HG03025 (cell line): ENCODE data around the gene CSF2.
"Not testable (repeated sequence)": the region's sequence is repeated elsewhere in the genome, so short reads cannot be mapped to it uniquely, and the experiment has no call there.

Experiments used
- ATAC-seq: cut with Tn5 transposase; IDR thresholded peaks from one replicate; pipeline ENCODE4 v1.9.1; 2021; ENCODE audit warnings: mild to moderate bottlenecking, moderate library complexity; ENCODE audit not compliant: unreplicated experiment, low FRiP score

Gene CSF2

DNA sequence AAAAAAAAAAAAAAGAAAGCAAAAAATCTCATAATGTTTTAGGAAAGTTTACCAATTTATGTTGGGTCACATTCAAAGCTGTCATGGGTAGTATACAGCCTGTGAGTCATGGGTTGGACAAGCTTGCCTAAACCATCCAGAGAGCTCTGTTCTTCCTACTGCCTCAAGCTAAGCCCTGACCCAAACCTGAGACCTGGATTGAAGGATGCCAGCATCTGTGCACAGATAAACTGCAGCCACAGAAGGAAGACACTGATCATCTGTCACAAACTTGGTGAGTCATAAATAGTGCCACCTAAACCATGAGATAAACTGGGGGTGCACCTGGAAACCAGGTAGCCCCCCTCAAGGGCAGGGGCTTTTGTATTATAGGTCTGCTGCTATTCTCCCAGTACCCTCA, 31.0 kb downstream of the CSF2 start:
- no peak for ATAC-seq

DNA sequence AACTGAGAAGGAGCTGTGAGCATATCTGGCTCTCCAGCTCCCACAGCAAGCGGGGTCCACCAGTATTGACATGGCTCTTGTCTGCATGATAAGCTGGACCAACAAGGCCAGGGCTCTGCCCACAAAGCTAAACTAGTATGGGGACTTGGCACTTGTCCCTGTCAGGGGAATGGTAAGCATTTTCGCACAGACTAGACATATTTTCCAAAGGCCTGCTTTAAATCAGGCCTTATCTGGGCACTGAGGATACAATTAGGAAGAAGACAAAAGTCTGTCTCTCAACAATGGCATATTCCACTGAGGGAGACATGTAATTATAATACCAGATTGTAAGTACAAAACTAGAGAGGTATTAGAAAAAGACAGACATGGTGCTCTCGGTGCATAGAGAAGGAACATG, 32.1 kb downstream of the CSF2 start:
- ATAC-seq: no peak

DNA sequence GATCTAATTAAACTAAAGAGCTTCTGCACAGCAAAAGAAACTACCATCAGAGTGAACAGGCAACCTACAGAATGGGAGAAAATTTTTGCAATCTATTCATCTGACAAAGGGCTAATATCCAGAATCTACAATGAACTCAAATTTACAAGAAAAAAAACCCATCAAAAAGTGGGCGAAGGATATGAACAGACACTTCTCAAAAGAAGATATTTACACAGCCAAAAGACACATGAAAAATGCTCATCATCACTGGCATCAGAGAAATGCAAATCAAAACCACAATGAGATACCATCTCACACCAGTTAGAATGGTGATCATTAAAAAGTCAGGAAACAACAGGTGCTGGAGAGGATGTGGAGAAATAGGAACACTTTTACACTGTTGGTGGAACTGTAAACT, 34.9 kb downstream of the CSF2 start:
- not testable (repeated sequence) for ATAC-seq

DNA sequence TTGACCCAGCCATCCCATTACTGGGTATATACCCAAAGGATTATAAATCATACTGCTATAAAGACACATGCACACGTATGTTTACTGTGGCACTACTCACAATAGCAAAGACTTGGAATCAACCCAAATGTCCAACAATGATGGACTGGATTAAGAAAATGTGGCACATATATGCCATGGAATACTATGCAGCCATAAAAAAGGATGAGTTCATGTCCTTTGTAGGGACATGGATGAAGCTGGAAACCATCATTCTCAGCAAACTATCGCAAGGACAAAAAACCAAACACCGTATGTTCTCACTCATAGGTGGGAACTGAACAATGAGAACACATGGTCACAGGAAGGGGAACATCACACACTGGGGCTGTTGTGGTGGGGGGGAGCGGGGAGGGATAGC, 35.4 kb downstream of the CSF2 start:
- ATAC-seq: not testable (repeated sequence)

DNA sequence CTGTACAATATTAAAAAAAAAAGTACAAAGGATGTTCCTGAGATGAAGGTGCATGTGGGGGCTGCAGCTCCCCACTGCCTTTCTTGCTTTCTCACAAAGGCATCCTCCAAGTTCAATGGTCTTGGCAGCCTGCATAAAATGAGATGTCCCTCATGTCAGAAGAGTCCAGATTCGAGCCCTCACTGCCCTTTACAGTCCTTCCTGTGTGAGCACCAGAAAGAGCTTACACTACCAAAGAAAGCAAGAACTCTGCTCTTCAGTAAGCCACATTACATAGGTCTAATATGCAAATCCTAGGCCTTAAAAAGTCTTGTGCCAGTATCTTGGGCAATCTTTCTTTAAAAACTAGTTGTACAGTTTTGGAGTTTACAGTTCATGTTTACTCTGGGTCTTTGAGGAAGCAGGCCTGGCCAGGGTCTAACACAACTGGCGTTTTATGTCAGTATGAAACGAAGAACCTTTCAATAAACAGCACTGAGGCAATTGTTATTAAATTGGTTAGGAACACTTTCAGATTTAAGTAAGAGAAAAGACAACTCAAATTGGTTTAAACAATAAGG, 36.0 kb downstream of the CSF2 start:
- no peak for ATAC-seq

DNA sequence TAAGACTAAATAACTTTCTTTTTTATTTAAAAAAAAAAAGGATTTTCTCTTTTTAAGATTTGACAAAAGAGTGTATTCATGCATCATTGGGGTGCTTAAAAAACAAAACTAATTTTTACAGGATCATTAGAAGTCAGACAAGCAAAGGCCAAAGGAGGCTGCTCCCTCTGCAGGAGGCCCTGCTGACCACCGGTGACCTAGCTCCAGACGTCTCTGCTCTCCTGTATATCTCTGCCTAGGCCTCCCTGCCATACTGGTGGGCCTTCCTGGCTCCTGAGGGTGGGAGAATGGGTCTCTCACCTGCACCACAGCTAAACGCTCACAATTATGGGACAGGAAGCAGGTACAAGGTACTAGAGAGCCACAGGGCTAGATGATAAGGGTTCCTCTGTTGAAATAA, 36.6 kb downstream of the CSF2 start:
- no peak for ATAC-seq

DNA sequence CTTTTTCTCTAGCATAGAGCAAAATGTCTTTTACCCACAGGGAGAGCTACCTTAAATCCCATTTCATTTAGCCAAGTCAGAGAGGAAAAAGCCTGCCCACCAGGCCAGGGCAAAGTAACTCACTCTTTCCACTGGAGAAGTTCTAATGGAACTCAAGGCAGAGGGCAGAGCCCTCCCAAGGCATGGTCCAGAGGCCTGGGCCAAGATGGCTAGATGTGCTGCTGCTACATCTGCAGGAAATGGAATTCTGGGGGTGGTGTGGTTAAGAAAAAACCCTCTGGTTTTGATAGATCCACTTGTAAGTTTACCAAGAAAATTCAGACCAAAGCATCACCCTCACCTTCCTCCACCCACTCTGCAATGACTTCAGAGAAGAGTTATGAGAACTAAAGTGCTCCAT, 37.3 kb downstream of the CSF2 start:
- ATAC-seq: no peak

DNA sequence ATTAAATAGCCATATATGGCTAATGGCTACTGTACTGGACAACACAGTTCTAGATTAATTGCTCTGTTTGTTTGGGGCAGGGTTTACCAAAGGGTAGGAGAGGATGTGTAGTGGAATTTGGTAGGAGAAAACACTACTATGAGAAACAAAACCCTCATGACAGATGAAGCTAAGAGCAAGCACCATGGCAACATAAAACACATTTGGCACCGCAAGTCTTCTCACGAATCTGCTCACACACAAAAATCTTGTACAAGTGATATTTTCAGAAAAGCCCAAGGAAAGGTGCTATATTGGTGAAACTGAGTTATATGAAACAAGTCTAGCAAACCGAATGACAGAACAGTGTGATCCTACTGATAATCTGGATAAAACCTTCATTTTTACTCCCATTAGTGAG, 38.5 kb downstream of the CSF2 start:
- ATAC-seq: no peak

DNA sequence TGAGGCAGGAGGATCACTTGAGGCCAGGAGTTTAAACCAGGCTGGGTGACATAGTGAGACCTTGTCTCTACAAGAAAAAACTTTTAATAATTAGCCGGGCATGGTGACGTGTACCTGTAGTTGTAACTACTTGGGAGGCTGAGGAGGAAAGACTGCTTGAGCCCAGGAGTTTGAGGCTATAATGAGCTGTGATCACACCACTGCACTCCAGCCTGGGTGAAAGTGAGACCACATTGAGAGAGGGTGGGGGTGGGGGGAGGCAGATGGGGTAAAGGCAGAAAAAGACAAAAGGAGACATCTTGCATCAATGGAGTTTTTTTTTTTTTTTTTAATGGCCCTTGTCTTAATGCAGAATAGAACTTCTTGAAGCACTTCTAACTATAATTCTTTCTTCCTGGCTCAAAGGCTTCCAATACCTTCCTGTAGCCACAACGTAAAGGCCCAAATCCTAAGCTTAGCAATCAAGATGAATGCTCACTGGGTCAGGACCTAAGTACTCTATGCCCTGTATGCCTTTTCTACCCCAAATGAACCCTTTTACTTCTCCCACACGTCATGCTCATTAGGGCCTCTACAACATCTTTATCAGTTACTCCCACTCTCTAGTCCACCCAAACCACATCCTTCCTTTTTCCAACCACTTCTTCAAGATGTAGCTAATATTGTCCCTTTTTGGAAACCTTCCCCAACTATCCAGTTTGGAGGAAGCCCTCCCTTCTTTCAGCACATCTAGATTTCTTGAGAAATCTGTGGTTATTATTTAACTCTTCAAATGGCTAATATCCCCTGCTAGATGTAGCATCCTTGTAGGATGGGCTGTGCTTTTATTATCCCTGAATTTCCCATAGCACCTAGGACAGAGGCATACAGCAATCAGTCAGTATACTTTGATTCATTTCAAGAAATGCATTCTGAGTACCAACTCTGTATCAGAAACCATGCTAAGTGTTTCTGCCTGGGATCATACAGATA, 40.8 kb downstream of the CSF2 start:
- no peak for ATAC-seq

DNA sequence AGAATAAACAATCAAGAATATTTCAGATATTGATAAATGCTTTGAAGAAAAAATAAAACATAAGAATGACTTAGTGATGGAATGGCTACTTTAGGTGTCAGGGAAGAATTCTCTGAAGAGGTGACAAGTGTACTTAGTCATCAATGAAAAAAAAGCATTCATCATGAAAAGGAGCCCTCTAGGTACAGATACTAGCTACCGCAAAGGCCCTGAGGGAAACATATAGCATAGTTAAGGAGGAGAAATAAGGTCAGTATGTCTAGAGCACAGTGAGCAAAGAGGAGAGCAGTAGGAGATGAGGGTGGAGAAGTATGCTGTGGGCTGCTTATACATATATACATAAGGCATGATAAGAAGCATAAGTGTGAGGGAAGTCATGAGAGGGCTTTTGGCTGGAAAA, 41.8 kb downstream of the CSF2 start:
- ATAC-seq: no peak

DNA sequence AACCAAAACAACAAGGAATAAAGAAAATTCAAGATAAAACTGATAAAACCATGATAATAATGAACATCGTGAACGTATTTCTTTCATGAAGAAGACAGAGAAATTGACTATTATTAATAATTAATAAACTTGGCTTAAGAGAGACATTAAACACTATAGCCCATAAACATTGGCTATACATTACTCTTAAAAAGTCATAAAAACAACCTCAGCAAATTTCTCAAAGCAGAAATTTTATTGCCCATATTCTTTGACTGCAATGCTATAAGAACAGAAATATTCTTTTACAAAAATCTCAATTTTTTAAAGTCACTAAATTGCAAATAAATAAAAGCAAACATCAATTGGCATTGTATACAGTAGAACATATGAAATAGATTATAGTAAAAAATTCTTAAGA, 42.5 kb downstream of the CSF2 start:
- ATAC-seq: no peak

DNA sequence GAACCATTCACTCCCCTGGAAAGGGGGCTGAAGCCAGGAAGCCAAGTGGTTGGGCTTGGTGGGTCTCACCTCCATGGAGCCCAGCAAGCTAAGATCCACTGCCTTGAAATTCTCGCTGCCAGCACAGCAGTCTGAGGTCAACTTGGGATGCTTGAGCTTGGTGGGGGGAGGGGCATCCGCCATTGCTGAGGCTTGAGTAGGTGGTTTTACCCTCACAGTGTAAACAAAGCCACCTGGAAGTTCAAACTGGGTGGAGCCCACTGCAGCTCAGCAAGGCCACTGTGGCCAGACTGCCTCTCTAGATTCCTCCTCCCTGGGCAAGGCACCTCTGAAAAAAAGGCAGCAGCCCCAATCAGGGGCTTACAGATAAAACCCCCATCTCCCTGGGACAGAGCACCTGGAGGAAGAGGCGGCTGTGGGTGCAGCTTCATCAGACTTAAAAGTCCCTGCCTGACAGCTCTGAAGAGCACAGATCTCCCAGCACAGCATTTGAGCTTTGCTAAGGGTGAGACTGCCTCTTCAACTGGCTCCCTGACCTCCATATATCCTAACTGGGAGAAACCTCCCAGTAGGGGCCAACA, 43.4 kb downstream of the CSF2 start:
- ATAC-seq: not testable (repeated sequence)

DNA sequence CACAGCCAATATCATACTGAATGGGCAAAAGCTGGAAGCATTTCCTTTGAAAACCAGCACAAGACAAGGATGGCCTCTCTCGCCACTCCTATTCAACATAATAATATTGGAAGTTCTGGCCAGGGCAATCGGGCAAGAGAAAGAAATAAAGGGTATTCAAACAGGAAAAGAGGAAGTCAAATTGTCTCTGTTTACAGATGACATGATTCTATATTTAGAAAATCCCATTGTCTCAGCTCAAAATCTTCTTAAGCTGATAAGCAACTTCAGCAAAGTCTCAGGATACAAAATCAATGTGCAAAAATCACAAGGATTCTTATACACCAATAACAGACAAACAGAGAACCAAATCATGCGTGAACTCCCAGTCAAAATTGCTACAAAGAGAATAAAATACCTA, 47.1 kb downstream of the CSF2 start:
- not testable (repeated sequence) for ATAC-seq

DNA sequence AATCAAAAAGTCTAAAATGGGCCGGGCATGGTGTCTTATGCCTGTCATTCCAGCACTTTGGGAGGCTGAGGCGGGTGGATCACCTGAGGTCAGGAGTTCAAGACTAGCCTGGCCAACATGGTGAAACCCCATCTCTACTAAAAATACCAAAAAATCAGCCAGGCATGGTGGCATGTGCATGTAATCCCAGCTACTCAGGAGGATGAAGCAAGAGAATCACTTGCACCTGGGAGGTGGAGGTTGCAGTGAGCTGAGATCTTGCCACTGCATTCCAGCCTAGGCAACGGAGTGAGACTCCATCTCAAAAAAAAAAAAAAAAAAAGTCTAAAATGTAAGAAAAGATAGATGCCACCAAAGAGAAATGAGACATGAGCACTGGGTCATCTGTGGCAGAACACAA, 49.4 kb downstream of the CSF2 start:
- ATAC-seq: not testable (repeated sequence)

DNA sequence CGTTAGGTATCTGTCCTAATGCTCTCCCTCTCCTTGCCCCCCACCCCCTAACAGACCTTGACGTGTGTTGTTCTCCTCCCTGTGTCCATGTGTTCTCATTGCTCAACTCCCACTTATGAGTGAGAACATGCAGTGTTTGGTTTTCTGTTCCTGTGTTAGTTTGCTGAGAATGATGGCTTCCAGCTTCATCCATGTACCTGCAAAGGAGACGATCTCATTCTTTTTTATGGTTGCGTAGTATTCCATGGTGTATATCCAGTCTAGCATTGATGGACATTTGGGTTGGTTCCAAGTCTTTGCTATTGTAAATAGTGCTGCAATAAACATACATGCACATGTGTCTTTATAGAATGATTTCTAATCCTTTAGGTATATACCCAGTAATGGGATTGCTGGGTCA, 50.0 kb downstream of the CSF2 start:
- ATAC-seq: not testable (repeated sequence)
